SHP77 (cell line): Measurements from ENCODE around the gene HDAC4.
"Not testable (repeated sequence)": the region's sequence is repeated elsewhere in the genome, so short reads cannot be mapped to it uniquely, and the experiment has no call there.

Source experiments
- DNase-seq, 2 experiments: peaks; one replicate each; lab custom pipeline; 2025; lab: John Stamatoyannopoulos, UW

HDAC4 gene

DNA sequence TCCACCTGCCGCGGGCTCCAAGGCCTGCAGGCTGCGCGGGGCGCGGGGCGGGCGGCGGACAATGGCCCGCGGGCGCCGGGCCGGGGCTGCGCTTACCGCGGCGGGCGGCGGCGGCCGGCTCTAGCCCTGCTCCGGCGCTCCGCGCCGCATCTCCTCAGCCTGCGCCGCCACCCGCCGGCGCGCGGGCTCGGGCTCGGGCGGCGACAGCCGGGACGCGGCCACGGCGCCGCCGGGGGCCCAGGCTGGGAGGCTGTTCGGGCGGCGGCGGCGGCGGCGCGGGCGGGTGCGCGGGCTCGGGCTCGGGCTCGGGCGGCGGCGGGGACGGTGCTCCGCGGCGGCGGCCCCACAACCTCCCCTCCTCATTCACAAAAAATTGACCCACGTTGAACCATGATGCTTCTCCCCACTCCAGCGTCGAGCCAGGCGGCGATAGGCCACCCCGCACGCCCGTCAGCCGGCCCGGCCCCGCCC is at the start of gene HDAC4:
Gene HDAC4, minus strand, starts transcription at position 425 of the 471 bp plus-strand sequence. CDS start 48,321 bp downstream, outside the sequence.
- no peak for DNase-seq

DNA sequence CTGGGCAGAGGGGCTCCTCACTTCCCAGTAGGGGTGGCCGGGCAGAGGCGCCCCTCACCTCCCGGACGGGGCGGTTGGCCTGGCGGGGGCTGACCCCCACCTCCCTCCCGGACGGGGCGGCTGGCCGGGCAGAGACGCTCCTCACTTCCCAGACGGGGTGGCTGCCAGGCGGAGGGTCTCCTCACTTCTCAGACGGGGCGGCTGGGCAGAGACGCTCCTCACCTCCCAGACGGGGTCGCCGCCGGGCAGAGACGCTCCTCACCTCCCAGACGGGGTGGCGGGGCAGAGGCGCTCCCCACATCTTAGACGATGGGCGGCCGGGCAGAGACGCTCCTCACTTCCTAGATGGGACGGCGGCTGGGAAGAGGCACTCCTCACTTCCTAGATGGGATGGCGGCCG is 48.6 kb upstream of the HDAC4 start:
- DNase-seq, result not testable (repeated sequence)

DNA sequence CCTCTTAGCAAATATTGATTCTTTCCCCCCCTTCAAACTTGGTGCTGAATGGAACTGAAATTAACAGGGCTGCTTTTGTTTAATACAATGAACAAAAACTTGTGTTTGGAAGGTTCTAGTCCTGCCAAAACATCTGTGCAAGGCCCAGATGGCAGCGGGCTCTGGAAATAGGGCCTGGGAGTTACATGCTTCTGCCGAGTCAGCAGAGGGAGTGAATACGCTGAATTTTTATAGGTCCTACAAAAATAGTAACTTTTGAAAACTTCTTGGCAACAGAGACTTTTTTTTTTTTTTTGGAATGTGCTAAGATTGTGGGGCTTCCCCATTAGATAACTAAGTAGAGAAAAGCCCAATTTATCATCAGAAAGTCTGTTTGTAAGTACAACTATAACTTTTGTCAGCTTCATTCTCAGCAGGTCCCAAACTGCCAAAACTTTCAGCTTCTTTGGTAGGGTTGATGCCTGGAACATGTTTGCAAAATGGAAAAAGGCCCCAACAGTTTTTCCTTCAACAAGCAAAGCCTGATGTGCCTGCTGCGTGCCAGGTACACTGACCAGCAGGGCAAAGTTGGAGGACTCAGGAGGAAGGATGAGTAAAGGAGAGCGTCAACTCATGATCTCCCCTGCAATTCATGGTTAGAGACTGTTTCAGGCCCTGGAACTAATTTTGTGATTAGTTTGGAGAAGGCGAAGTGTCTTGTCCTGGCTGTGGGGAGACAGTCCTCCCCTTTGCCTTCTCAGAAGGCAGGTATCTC is 45.1 kb upstream of the HDAC4 start:
- DNase-seq, result no peak

DNA sequence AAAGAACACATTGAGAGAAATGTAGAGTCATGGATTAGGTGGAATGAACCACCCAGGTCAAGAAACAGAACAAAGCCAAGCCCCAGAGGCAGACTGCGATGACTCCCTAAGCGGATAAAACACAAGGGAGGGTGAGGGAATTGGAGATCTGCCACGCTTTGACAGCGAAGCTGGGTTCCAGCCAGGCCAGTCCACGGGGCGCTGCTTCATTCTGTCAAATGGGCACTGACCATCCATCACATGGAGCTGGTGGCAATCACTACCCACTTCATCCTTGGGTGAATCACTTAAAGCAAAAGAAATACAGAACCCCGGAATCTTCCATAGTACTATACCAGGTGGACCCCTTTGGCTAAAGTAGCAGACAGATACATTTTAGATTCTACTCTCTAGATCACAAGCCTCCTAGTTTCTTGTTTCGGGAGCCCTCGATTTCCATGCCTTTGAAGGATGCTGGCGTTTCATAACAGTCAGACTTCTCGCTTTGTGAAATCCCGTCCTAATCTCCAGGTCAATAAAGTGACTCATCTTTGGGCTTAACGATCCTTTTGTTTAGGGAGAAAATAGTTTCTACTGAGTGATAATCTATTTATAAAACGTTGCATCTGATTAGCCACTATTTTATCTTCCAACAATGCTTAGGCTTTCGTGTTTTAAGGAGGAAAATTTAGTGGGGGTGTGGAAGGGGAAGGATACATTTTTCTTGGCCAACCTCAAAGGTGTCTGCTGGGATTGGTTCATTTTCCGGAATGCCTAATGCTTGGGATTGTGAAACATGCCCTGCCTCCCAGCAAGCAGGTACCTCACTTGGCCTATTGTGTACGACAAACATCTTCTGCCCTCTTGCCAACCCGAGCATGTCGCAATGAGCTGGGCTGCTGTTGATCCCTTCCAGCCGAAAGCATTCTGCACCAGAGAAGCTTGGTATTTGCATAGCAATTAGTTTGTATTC is 44.1 kb upstream of the HDAC4 start:
- DNase-seq, result peak in 1 of 2 experiments; percentile 16

DNA sequence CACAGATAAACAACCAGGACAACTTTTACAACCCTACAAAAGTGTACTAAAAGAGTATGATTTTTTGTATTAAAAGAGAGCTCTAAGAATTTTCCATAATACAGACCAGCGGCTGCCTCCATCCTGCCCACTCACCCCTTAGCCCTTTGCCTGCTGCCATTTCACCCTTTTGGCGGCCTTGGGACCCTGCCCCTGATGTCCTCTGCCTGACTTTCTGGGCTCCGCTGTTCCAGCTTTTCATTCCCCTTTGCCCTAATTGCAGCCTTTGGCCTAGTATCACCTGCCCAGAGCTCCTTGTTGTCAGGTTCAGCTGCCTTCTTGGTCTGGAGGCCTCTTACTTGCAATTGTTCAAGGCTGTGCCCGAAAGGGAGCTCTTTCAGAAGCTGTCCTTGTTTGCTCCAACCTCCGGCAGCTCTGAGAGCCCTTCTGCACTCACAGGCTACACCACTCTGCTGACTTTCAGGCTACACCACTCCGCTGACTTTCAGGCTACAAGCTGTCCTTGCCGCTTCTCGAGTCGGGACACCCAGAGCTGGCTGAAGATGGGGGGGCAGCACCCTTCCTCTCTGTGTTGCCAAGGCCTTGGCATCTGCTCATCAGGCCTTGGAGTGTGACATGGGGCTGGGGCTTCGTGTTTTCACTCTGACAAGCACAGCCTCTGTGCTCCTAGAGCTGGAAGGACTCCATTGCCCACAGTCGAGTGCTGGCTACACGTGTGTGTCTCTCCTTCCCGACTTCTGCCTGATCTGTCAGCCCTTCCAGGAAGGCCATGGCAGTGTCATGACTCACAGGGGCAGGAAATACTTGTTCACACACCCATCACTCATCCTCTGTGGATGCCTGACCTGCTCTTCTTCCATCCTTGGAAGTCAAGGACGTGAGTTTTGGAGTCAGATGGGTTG is 43.1 kb upstream of the HDAC4 start:
- DNase-seq, result no peak

DNA sequence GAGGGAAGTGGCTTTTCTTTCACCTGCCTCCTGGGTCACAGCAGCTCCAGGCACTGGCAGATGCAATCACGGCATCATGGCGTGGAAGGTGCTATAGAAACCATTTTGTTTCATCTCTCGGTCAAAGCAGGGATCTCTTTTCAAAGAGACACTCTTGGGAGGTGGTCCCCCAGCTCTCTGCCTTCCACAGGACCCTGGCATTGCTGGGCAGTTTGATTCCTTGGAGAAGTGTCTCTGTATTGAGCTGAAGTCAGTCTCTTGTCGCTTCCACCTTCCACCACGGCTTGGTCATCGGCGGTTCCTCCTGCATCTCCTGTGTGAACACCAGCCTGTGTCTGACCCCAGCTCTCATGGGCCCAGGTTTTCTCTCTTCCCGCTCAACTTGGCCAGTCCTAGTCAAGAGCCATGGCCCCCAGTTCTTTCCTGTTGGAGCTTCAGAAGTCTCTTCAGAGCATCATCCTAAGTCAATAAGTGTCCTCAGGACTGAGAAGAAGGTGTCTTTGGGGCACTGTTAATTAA is 42.3 kb upstream of the HDAC4 start:
- no peak for DNase-seq

DNA sequence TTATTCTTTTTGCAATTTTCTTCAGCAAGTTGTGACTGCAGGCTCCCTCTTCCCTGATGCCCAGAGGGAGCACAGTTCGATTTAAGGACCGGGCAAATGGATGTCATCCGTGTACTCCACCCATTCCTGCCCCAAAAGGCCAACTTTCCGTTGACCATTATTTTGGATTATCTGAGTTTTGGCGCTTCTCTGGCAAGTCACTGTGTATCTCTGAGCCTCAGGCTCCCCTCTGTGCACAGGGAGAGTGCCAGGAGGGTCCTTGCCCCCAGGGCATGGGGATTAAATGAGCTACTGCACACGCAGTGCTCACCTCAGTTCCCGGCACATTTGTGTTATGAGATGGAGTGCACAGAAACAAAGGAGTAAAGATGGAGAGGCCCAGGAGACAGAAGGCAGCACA is 41.4 kb upstream of the HDAC4 start:
- no peak for DNase-seq

DNA sequence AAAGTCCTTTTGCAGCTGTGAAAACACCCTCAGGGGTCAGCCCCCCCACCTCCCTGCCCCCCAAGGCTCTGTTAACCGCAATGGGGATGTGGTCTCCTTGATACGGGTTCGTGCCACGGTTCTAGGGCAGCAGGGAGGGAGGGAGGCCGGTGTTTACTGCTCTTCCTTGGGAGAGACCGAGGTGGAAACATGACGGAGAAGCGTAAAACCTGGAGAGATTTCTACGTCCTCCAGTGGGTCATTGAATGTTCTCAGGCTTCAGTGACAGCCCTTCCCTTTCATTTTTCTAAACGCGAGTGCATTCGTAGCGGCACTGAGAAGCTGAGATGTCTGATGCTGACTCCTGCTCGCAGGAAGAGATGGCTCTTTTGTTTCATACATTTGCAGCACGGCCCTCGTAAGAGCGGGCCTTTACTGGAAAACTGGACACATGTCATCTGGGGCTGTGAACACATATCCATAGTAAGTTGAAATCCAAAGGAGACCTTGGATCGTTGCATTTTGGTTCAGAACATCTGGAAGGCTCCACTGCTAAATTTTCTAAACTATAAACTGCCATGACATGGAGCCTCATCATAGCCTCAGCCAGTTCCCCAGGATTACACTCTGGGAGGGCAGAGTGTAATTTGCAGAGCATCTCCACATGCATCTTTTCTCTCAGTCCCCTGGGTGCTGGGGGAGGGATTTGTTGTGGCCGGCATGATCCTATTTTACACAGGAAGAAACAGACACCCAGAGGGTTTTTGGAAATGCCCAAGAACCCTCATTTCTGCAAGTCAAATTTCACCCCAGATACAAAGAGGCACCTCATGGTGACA is 40.6 kb upstream of the HDAC4 start:
- DNase-seq, result no peak

DNA sequence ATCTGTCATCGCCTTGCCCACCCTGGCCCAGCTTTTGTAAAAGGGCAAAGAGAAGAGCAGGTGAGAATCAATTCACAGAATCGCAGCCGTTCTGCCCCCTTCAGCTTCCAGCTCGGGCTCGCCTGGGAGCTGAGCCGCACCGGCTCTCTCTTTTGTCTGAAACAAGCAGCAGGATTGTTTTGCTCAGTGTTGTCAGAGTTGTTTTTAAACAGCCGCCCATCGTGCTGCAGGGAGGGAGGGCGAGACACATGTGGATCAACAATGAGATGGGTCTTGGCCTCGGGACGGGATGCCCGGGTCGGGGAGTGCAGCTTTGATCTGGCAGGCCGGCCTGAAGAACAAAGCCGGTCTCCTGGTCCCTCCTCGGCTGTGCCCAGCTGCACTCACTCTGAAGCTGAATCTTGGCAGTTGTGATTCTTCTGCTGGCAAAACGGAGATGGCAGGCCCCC is 39.7 kb upstream of the HDAC4 start:
- no peak for DNase-seq

DNA sequence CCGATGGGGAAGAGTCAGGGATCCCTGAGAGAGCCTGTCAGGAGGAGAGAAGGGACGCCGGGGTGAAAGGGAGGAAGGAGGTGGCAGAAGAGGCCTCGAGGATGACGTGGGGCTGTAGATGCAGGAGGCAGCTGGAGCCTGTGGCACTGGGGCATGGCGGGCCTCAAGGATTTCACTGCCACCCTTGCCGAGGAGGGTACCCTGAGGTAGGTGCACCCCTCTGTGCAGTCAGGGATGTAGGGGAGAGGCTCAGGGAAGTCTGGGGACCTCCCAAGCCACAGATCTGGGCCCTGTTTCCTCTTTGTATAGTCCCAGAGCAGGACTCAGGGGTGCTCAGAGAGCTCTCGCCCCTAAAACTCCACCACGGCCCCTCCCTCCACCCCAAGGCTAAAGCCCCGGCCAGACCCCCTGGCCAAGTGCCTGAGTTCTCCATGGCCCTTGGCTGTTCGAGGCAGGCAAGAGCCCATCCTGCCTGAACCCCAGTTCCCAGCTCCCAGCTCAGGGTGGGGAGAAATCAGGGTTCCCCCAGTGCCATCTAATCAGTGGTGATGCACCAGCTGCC is 39.0 kb upstream of the HDAC4 start:
- no peak for DNase-seq

DNA sequence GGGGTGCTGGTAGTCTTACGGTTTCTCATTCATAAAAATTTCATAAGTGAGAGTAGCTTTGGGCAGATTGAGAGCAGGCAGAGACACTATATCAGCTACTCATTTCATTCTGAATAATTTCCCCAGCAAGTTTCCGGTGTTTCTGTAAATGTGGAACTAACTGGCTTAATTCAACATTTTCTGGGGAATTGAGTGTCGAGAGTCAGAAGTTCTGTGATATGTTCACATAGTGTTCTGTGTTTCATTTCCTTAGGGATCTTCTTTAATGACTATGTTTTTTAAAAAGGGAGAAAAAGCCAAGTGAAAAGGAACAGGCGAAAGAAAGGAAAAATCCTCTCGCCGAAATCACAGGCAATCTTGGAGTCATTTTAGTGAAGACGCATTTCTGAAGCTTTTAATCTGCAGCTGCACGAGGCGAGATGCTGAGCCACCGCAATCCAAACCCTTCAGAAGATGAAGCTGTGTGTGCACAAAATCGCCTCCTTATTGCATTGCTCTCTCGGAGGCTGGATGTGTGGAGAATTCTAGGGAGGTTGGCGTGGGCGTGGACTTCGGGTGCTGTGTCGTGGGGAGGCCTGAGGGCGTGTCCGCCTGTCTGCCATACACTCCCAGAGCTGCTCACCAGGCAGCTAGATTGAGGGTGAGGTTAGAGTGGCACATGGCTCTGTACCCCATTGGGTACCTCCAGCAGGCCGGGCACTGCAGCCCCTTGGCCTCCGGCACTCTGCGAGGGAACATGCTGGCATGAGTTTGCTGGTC is 38.4 kb upstream of the HDAC4 start:
- DNase-seq, result no peak

DNA sequence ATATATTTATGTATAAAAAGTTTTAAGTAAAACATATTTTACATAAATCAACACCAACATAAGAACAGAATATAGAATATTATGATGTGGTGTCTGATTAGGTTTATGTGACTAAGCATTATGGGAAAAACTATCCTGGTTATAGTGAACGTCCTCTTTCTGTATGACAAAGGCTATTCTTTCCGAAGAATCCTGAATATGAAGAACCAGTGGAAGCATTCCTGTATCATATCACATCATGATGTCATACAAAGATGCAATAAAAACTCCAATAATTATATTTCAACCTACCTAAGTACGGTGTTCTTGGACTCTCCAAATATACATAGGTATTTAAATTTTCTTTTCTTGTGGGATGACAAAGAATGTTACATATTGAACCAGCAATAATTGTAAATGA is 37.5 kb upstream of the HDAC4 start:
- DNase-seq, result no peak

DNA sequence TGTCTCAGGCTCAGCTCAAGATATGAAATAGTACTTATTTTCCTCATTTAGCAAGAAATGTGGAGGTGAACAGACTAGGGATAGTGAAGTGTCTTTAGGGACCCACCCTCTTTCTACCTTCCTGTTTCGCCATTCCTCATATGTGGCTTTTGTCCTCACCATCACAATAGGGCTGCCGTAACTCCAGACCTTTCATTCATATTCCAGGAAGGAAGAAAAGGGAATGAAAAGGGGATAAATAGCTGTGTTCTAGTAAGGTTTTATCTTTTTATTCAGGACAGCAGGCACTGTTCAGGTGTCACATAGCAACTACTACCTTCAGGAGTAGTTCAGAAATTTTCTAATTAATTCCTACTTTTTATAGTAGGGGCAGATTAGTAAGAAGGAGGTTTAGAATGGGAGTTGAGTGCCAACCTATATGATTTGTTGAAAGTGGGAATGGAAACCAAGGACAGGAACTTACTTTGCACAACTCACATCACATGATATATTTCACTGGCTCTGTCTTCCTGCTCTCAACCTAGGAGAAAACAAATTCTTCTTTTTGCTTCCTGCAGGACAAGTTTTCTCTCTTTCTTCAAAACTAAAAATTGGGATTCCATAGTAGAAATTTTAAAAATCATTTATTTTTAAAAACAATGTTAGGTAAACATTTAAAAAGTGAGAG is 36.0 kb upstream of the HDAC4 start:
- DNase-seq, result no peak

DNA sequence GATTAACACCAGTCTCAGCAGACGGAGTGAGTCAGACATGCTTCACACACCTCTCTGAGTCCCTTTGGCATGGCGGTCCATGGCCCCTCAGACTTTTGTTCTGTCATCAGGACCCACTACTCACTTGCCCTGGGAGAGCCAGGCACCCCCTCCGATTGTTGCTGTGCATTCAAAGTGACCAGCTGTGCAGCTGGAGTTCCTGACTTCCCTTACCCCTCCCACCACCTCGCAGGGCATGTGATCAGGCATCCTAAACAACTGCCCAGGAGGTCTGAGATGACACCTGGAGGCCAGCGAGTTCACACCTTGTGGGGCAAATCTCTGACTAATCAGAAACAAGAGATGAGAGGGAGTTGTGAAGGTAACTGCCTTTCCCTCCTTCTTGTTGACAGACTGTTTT is 35.3 kb upstream of the HDAC4 start:
- no peak for DNase-seq

DNA sequence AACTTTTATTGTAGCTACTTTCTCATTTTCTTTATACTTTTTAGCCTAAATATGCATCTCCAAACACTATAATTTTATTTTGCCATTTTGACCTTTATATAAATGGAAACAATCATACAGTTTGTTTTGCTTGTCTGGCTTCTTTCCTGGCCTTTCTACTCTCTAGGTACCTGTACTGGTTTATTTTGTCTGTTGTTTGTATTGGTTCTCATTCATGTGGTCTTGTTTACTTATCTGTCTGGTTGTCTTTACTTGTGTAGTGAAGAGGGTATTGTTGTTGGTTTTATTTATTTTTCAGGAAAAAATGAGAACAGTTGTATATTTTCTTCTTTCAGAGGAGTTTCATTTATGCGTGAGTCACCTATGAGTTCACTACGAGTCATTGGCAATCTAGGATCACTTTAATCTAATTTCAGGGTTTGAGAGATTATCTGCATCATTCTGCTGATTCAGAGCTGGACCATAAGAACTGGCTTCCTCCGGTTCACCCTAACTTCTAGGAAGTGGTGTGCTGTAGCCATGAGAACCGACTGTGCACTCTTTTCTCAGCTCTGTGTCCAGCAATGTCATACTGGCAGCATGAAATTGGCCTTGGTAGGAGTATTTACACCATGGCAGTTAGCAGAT is 33.1 kb upstream of the HDAC4 start:
- no peak for DNase-seq

DNA sequence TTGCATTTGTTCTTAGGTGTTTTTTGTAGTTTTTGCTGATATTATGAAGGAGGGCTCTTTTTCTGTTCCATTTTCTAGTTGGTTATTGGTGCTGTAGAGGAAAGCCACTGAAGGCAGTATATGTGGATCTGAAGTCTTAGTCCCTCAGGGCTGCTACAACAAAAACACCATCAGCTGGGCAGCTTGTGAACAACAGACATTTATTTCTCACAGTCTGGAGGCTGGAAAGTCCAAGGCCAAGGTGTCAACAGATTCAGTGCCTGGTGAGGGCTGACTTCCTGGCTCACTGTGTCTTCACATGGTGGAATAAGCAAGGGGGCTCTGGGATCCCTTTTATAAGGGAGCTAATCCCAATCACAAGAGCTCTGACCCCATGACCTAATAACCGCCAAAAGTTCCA is 31.4 kb upstream of the HDAC4 start:
- DNase-seq, result no peak

DNA sequence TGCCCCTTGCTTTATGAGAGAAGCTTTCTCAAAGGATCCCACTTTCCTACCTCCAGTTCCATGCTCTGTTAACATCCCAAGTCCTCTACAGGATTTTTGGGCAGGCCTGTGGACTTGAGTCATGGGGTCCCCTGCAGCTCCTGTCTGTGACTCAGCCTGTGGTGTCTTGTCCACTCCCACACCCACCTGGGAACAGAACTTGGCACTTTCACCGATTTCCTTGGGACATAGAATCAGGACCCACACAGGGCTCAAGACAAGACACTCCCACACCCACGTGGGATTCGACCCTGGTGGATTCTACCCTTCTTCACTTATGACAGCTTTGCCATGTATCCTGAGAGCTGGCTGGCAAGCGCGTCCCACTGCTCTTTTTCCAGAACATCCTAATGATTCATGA is 30.7 kb upstream of the HDAC4 start:
- no peak for DNase-seq
